ENCODE data around the gene RPL13A. TPM values are rescaled to one million over a fixed set of nuclear protein-coding genes. Genes with fewer than 3 reads are reported as not detected.

Gene RPL13A
- total and polyA plus RNA-seq, 2 of the 13 experiments (the other 11 are each of a cell fraction or from before 2014, with no cell fraction given) = 2,601 to 3,407 TPM

GRCh38 chr19:49479975-49480628 lies 7.3 kb upstream of the RPL13A start:
- Histone ChIP-seq H4K20me1 (ENCODE audit: insufficient read depth, low read length) (no peaks in the 10 kb centered on the region), H3K27me3 (ENCODE audit: control insufficient read depth in 1 of 2, insufficient read depth in 2 of 2, low read length in 2 of 2) (no peaks in the 10 kb centered on the region; a peak in 1 of 5 replicates), H3K79me2 (ENCODE audit: insufficient read depth, low read length) (no peaks in the 10 kb centered on the region), H2AFZ (ENCODE audit: low read length) (no peak overlapping the region), H3K36me3 (replicated peaks in 1 of 2; ENCODE audit: control insufficient read depth in 1 of 2, insufficient read depth in 2 of 2, low read length in 2 of 2) (no peaks in the 10 kb centered on the region), H3K4me3 (replicated peaks in 1 of 3; ENCODE audit: insufficient read depth in 1 of 3, low read depth in 2 of 3, low read length in 3 of 3) (no peak overlapping the region; a peak in 1 of 6 replicates), H3K4me2 (ENCODE audit: low read depth, low read length) (peak overlapping the region; percentile 29; the same call in 1 of the 2 replicates), H3K9ac (ENCODE audit: insufficient read depth, low read depth, low read length) (no peak overlapping the region), H3K9me3 (ENCODE audit: low read length) (no peaks in the 10 kb centered on the region), H3K4me1 (ENCODE audit: insufficient read depth, low read length) (peaks cover 38% of the 10 kb centered on the region), H3K27ac (ENCODE audit: extremely low read length, insufficient read depth, low read length) (peak overlapping the region; percentile 21)
- no TSS peak for BruUV-seq (replicated peaks)
- ChIA-PET POLR2A (interaction anchor here (1.0 to 1.8 kb wide), 5 partner anchors 12 to 117 kb away, joined by 3 to 10 read pairs (median 6); partner anchors contain the start of genes ALDH16A1, NOSIP, PRRG2 and RPS11), CTCF (ENCODE audit: low intra/inter-chr PET ratio, low total read pairs) (no interaction called here)
- DNase-seq (ENCODE audit: low spot score) = no peak
- intact Hi-C loops (cut with micrococcal nuclease; ENCODE audit: unreplicated experiment) (no loop called here), in situ Hi-C loops (cut with HindIII; ENCODE audit: extremely low pct_ligation_motif_present, low pct_unique_long_range_greater_than_20kb) (no loop called here)
- 84% methylated on average over 9 of the region's 14 CpGs for WGBS (ENCODE audit: low lambda C conversion rate)
- ATAC-seq = no peak
- FAIRE-seq = no peak
- TF ChIP-seq ZMYM3 (CRISPR knock-in tag; IDR thresholded peaks at IDR 0.05) (0 out of 2 replicates have a peak, but pooled peaks have one; percentile 53), PBX2 (CRISPR knock-in tag; IDR thresholded peaks at IDR 0.05) (no peak), ZNF263 (CRISPR knock-in tag; IDR thresholded peaks at IDR 0.05) (peak; percentile 33; the same call in 1 of the 2 replicates), NCOA1 (CRISPR knock-in tag; IDR thresholded peaks at IDR 0.05) (no peak), IRF2 (CRISPR knock-in tag; IDR thresholded peaks at IDR 0.05) (no peak), ZSCAN30 (CRISPR knock-in tag; IDR thresholded peaks at IDR 0.05) (no peak), TAF1 (CRISPR knock-in tag; IDR thresholded peaks at IDR 0.05) (no peak), ZSCAN29 (CRISPR knock-in tag; conservative IDR thresholded peaks at IDR 0.05) (no peak), ATF7-NPFF (CRISPR knock-in tag; IDR thresholded peaks at IDR 0.05; ENCODE audit: low read depth) (no peak), ZNF24 (IDR thresholded peaks at IDR 0.05) (no peak), MLLT10 (CRISPR knock-in tag; IDR thresholded peaks at IDR 0.05) (no peak), ZNF768 (CRISPR knock-in tag; IDR thresholded peaks at IDR 0.05) (peak; percentile 98)

Data from HepG2 (cell line).